Hematopoietic multipotent progenitor cell treated with erythropoietin and hydrocortisone succinate and interleukin-3 and kit ligand, for 8 days (in vitro differentiated cells): ENCODE data around the gene TP63.

Experiments
- DNase-seq: peaks from one replicate; pipeline ENCODE4 v3.0.0-alpha.2; 2015

TP63 gene

GRCh38 chr3:189685291-189685690 lies 54.1 kb downstream of the TP63 start:
- DNase-seq = no peak

GRCh38 chr3:189685860-189686259 lies 54.7 kb downstream of the TP63 start:
- no peak for DNase-seq

- DNase-seq = no peak
Observed at GRCh38 chr3:189687475-189687874, 56.3 kb downstream of the TP63 start.

- DNase-seq = no peak
Observed at GRCh38 chr3:189688262-189688661, 57.1 kb downstream of the TP63 start.

- DNase-seq = no peak
Observed at GRCh38 chr3:189689625-189690024, 58.4 kb downstream of the TP63 start.

GRCh38 chr3:189690237-189690636 lies 59.0 kb downstream of the TP63 start:
- DNase-seq = no peak

GRCh38 chr3:189690672-189691071 lies 59.5 kb downstream of the TP63 start:
- no peak for DNase-seq

GRCh38 chr3:189695400-189695799 lies 64.2 kb downstream of the TP63 start:
- no peak for DNase-seq

GRCh38 chr3:189698811-189699210 lies 67.6 kb downstream of the TP63 start:
- DNase-seq = no peak

GRCh38 chr3:189699885-189700284 lies 68.7 kb downstream of the TP63 start:
- no peak for DNase-seq

- no peak for DNase-seq
Observed at GRCh38 chr3:189702066-189702646, 71.0 kb downstream of the TP63 start.

GRCh38 chr3:189703865-189704264 lies 72.7 kb downstream of the TP63 start:
- DNase-seq = no peak

- no peak for DNase-seq
Observed at GRCh38 chr3:189708375-189708774, 77.2 kb downstream of the TP63 start.

GRCh38 chr3:189710620-189711402 lies 79.6 kb downstream of the TP63 start:
- DNase-seq = no peak

GRCh38 chr3:189712906-189713483 lies 81.8 kb downstream of the TP63 start:
- no peak for DNase-seq

- DNase-seq = no peak
Observed at GRCh38 chr3:189714991-189715961, 84.1 kb downstream of the TP63 start.

GRCh38 chr3:189718215-189718614 lies 87.0 kb downstream of the TP63 start:
- no peak for DNase-seq

GRCh38 chr3:189720736-189721417 lies 89.7 kb downstream of the TP63 start:
- no peak for DNase-seq

- no peak for DNase-seq
Observed at GRCh38 chr3:189721873-189722665, 90.9 kb downstream of the TP63 start.

- DNase-seq = no peak
Observed at GRCh38 chr3:189724356-189724755, 93.2 kb downstream of the TP63 start.

GRCh38 chr3:189726277-189726676 lies 95.1 kb downstream of the TP63 start:
- no peak for DNase-seq

- DNase-seq = no peak
Observed at GRCh38 chr3:189727158-189727557, 96.0 kb downstream of the TP63 start.
